ENCODE results near the gene GTPBP10. TPM values are rescaled to one million over a fixed set of nuclear protein-coding genes. Genes with fewer than 3 reads are reported as not detected.

Gene GTPBP10
- total RNA-seq, 1 donor from 2014 or later: 16.8 TPM

- Histone ChIP-seq H3K27me3 (ENCODE audit: control insufficient read depth, insufficient read depth, low read length) (no peaks in the 10 kb centered on the region), H3K36me3 (ENCODE audit: control insufficient read depth, insufficient read depth, low read length) (peaks cover 10% of the 10 kb centered on the region), H3K4me3 (ENCODE audit: low read depth, low read length) (no peak overlapping the region)
- FAIRE-seq (no peak), DNase-seq (ENCODE audit: low read depth) (no peak)
- no peak for TF ChIP-seq CTCF (IDR thresholded peaks at IDR 0.05; ENCODE audit: insufficient read depth, low read length, severe bottlenecking)
Observed at GRCh38 chr7:90408142-90408541, 61.6 kb downstream of the GTPBP10 start.

- no peak for TF ChIP-seq CTCF (IDR thresholded peaks at IDR 0.05; ENCODE audit: insufficient read depth, low read length, severe bottlenecking)
- Histone ChIP-seq H3K27me3 (ENCODE audit: control insufficient read depth, insufficient read depth, low read length) (no peaks in the 10 kb centered on the region), H3K4me3 (ENCODE audit: low read depth, low read length) (no peak overlapping the region), H3K36me3 (ENCODE audit: control insufficient read depth, insufficient read depth, low read length) (peaks cover 13% of the 10 kb centered on the region)
- no peak for DNase-seq (ENCODE audit: low read depth)
- FAIRE-seq: no peak
Observed at GRCh38 chr7:90409667-90410066, 63.2 kb downstream of the GTPBP10 start.

GRCh38 chr7:90411510-90411909, 65.0 kb downstream of the GTPBP10 start:
- FAIRE-seq: no peak

GRCh38 chr7:90412458-90413184, 66.1 kb downstream of the GTPBP10 start:
- Histone ChIP-seq H3K36me3 (ENCODE audit: control insufficient read depth, insufficient read depth, low read length) (peaks cover 13% of the 10 kb centered on the region), H3K4me3 (ENCODE audit: low read depth, low read length) (no peak overlapping the region), H3K27me3 (ENCODE audit: control insufficient read depth, insufficient read depth, low read length) (no peaks in the 10 kb centered on the region)
- DNase-seq (ENCODE audit: low read depth) (peak; percentile 15), FAIRE-seq (no peak)
- TF ChIP-seq CTCF (IDR thresholded peaks at IDR 0.05; ENCODE audit: insufficient read depth, low read length, severe bottlenecking): peak; percentile 51

More at GRCh38 chr7:90411510-90411909, 65.0 kb downstream of the GTPBP10 start:
- no peaks in the 10 kb centered on the region for H3K27me3 ChIP-seq (ENCODE audit: control insufficient read depth, insufficient read depth, low read length)
- H3K36me3 ChIP-seq (ENCODE audit: control insufficient read depth, insufficient read depth, low read length): peaks cover 13% of the 10 kb centered on the region
- no peak overlapping the region for H3K4me3 ChIP-seq (ENCODE audit: low read depth, low read length)
- no peak for TF ChIP-seq CTCF (IDR thresholded peaks at IDR 0.05; ENCODE audit: insufficient read depth, low read length, severe bottlenecking)
- peak; percentile 91 for DNase-seq (ENCODE audit: low read depth)

GRCh38 chr7:90413185-90413528, 66.6 kb downstream of the GTPBP10 start:
- no peak for TF ChIP-seq CTCF (IDR thresholded peaks at IDR 0.05; ENCODE audit: insufficient read depth, low read length, severe bottlenecking)
- FAIRE-seq: no peak
- Histone ChIP-seq H3K36me3 (ENCODE audit: control insufficient read depth, insufficient read depth, low read length) (peaks cover 13% of the 10 kb centered on the region), H3K27me3 (ENCODE audit: control insufficient read depth, insufficient read depth, low read length) (no peaks in the 10 kb centered on the region), H3K4me3 (ENCODE audit: low read depth, low read length) (no peak overlapping the region)
- DNase-seq (ENCODE audit: low read depth): no peak

- Histone ChIP-seq H3K4me3 (ENCODE audit: low read depth, low read length) (no peak overlapping the region), H3K27me3 (ENCODE audit: control insufficient read depth, insufficient read depth, low read length) (no peaks in the 10 kb centered on the region), H3K36me3 (ENCODE audit: control insufficient read depth, insufficient read depth, low read length) (peaks cover 1% of the 10 kb centered on the region)
- no peak for FAIRE-seq
- DNase-seq (ENCODE audit: low read depth): no peak
- no peak for TF ChIP-seq CTCF (IDR thresholded peaks at IDR 0.05; ENCODE audit: insufficient read depth, low read length, severe bottlenecking)
Observed at GRCh38 chr7:90421651-90422050, 75.1 kb downstream of the GTPBP10 start.
